ENCODE measurements around the gene SSNA1. TPM values are rescaled to one million over a fixed set of nuclear protein-coding genes. Genes with fewer than 3 reads are reported as not detected.

The SSNA1 gene
- total and polyA plus RNA-seq, 9 of the 15 experiments (the other 6 are each of a cell fraction or from before 2014, with no cell fraction given) = 1.9 to 130 (median 57.1) TPM

GRCh38 chr9:137163805-137164204 is 24.7 kb upstream of the SSNA1 start (continued):
- TF ChIP-seq MGA (IDR thresholded peaks at IDR 0.05) (no peak), KHSRP (IDR thresholded peaks at IDR 0.05) (no peak), HDAC1 (IDR thresholded peaks at IDR 0.05) (no peak), OTX1 (CRISPR knock-in tag; IDR thresholded peaks at IDR 0.05) (no peak), NCOA2 (IDR thresholded peaks at IDR 0.05; ENCODE audit: partially characterized antibody in 2 of 2) (no peak), MTA2 (IDR thresholded peaks at IDR 0.05; ENCODE audit: low read depth) (no peak), CHD1 (IDR thresholded peaks at IDR 0.05; ENCODE audit: low read length) (no peak)
